OCI-LY7 (cell line): ENCODE data around the gene TELO2. TPM values are rescaled to one million over a fixed set of nuclear protein-coding genes. Genes with fewer than 3 reads are reported as not detected.

Experiments used
- BruUV-seq: library from RNA; stranded (reverse); fragments of 400-500 nt; replicated peaks from 2 replicates; lab custom pipeline; 2021; lab: Mats Ljungman, UMichigan
- CTCF ChIA-PET: fragments of 300-600 bp; sonication (Branson Sonifier 250); formaldehyde crosslinking; loops from one replicate; lab custom pipeline; 2022; ENCODE audit warnings: antibody characterized with exemption; ENCODE audit not compliant: unreplicated experiment; lab: Charles Lee
- POLR2A ChIA-PET: fragments of 300-600 bp; sonication (Branson Sonifier 250); formaldehyde crosslinking; loops from one replicate; lab custom pipeline; 2022; ENCODE audit warnings: antibody characterized with exemption; lab: Charles Lee
- DNase-seq: peaks from one replicate; pipeline ENCODE4 v3.0.0-alpha.2; 2015; ENCODE audit warnings: low spot score
- H2AFZ ChIP-seq: fragments of 200-600 bp; sonication (generic), shearing (Covaris generic); 2 replicates; pipeline ENCODE4 v1.6.1; 2014; ENCODE audit warnings: mild to moderate bottlenecking, antibody characterized with exemption, low read length, moderate library complexity
- H3K27ac ChIP-seq: fragments of 200-600 bp; sonication (generic); 2 replicates; pipeline ENCODE4 v1.5.1; 2014; ENCODE audit warnings: mixed run types, low read depth, mild to moderate bottlenecking, moderate library complexity, low read length, inconsistent platforms; ENCODE audit not compliant: poor library complexity, severe bottlenecking
- H3K36me3 ChIP-seq: fragments of 200-600 bp; sonication (generic); 2 replicates; pipeline ENCODE4 v1.6.1; 2014; ENCODE audit warnings: mild to moderate bottlenecking, antibody characterized with exemption, low read length, moderate library complexity, mixed read lengths; ENCODE audit not compliant: insufficient read depth
- H3K4me1 ChIP-seq: fragments of 200-600 bp; sonication (generic); 2 replicates; pipeline ENCODE4 v1.5.1; 2014; ENCODE audit warnings: mild to moderate bottlenecking, low read length; ENCODE audit not compliant: insufficient read depth, poor library complexity, severe bottlenecking
- H3K4me2 ChIP-seq: fragments of 200-600 bp; sonication (generic); 2 replicates; pipeline ENCODE4 v1.6.1; 2014; ENCODE audit warnings: mild to moderate bottlenecking, low read length
- H3K4me3 ChIP-seq: fragments of 200-600 bp; sonication (generic); 2 replicates; pipeline ENCODE4 v1.5.1; 2014; ENCODE audit warnings: mild to moderate bottlenecking, low read depth, low read length; ENCODE audit not compliant: poor library complexity, severe bottlenecking
- H3K79me2 ChIP-seq: fragments of 200-600 bp; sonication (generic); 2 replicates; pipeline ENCODE4 v1.6.1; 2016; ENCODE audit warnings: low read depth, mild to moderate bottlenecking, low read length, moderate library complexity, mixed read lengths; ENCODE audit not compliant: insufficient read depth
- H3K9me2 ChIP-seq: fragments of 200-600 bp; sonication (generic); 2 replicates; pipeline ENCODE4 v1.6.1; 2016; ENCODE audit warnings: mild to moderate bottlenecking, low read length, mixed read lengths; ENCODE audit not compliant: insufficient read depth
- H3K9me3 ChIP-seq: fragments of 200-600 bp; sonication (generic); 2 replicates; pipeline ENCODE4 v1.6.1; 2014; ENCODE audit warnings: mild to moderate bottlenecking, mixed run types, low read length, mixed read lengths
- H4K20me1 ChIP-seq: fragments of 200-600 bp; sonication (generic); 2 replicates; pipeline ENCODE4 v1.6.1; 2014; ENCODE audit warnings: mild to moderate bottlenecking, antibody characterized with exemption, low read length, moderate library complexity, mixed read lengths; ENCODE audit not compliant: insufficient read depth
- CTCF ChIP-seq: fragments of 200-600 bp; sonication (generic); conservative IDR thresholded peaks from 2 replicates; pipeline ENCODE4 v1.5.1; 2014; ENCODE audit warnings: mild to moderate bottlenecking, antibody characterized with exemption, low read length, moderate library complexity, mixed read lengths
- EZH2phosphoT487 ChIP-seq: fragments of 200-600 bp; sonication (generic); IDR thresholded peaks from 2 replicates; pipeline ENCODE4 v1.6.1; 2018; ENCODE audit warnings: low read depth, borderline replicate concordance, mild to moderate bottlenecking, mixed run types, antibody characterized with exemption, low read length, moderate library complexity, mixed read lengths
- intact Hi-C: fragments of 100-400 bp; cut with micrococcal nuclease; formaldehyde crosslinking; loops from one replicate; pipeline ENCODE4 v1.10.0; 2022; ENCODE audit not compliant: unreplicated experiment
- total RNA-seq, 2 experiments: library from RNA; depleted of rRNA in 1 of 2; stranded (reverse); fragments of >200 nt in 1 of 2; shearing (Covaris generic) in 1 of 2; gene quantifications; 2 replicates each; pipeline ENCODE4 v1.2.3, GENCODE V29; 2014 to 2022

TELO2 gene
- total RNA-seq, 2 experiments from 2014 or later = 58.2 to 70.1 TPM

DNA sequence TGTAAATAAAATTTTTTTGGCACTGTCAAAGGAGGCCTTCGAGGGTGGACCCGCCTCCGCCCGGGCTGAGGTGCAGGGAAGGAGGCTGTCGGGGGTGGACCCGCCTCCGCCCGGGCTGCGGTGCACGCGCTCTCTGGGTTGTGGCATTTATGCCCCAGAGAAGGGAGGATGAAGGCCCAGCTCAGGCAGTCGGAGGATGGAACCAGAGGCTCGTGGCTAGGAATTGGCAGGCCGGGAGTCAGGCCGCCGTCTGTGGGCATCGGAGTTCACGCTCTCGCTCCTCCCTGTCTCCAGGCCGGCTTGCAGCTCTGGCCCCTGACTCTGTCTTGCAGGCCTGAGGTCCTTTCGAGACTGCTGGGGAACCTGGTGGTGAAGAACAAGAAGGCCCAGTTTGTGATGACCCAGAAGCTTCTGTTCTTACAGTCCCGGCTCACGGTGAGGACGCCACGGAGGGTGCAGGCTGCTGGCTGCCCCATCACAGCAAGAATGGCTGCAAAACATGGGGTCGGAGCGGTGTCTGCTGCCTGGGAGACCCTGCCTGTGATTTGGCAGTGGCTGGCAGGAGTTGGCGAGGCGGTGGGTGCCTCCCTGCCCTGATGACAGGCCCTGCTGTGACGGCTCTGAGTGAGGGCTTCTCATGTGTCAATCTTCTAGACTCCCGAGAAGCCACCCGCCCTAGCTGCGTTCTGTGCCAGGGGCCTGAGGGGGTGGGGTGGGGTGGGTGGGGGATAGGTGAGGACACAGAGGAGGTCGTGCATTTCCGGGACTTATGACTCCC lies 5.9 kb downstream of the TELO2 start:
- Histone ChIP-seq H3K9me2 (no peaks in the 10 kb centered on the region), H3K36me3 (peaks cover 83% of the 10 kb centered on the region), H3K4me3 (no peak overlapping the region), H3K4me2 (no peak overlapping the region), H3K4me1 (peaks cover 7% of the 10 kb centered on the region), H3K27ac (no peak overlapping the region), H4K20me1 (no peaks in the 10 kb centered on the region), H3K9me3 (no peaks in the 10 kb centered on the region), H2AFZ (no peak overlapping the region), H3K79me2 (peaks cover under 1% of the 10 kb centered on the region; the same call in 1 of the 2 replicates)
- POLR2A ChIA-PET = no interaction called here
- TF ChIP-seq CTCF = no peak
- TF ChIP-seq EZH2phosphoT487 = no peak
- intact Hi-C loops = no loop called here
- CTCF ChIA-PET = no interaction called here
- DNase-seq = no peak
- no TSS peak for BruUV-seq

GRCh38 chr16:1499756-1500464 lies 6.8 kb downstream of the TELO2 start:
- Histone ChIP-seq H3K4me3 (no peak overlapping the region), H3K79me2 (no peaks in the 10 kb centered on the region), H3K9me2 (no peaks in the 10 kb centered on the region), H3K4me2 (no peak overlapping the region), H3K9me3 (no peaks in the 10 kb centered on the region), H4K20me1 (no peaks in the 10 kb centered on the region), H3K36me3 (peaks cover 76% of the 10 kb centered on the region), H3K27ac (no peak overlapping the region), H2AFZ (no peak overlapping the region), H3K4me1 (no peaks in the 10 kb centered on the region)
- TF ChIP-seq CTCF (no peak), EZH2phosphoT487 (no peak)
- intact Hi-C loops = no loop called here
- ChIA-PET POLR2A (no interaction called here), CTCF (no interaction called here)
- no TSS peak for BruUV-seq
- DNase-seq = no peak
